ENCODE data around the gene SH2D3A. TPM values are rescaled to one million over a fixed set of nuclear protein-coding genes. Genes with fewer than 3 reads are reported as not detected.

Gene SH2D3A
- total and polyA plus RNA-seq, 2 of the 8 experiments (the other 6 are each of a cell fraction or from before 2014, with no cell fraction given): 14.5 to 22.1 TPM

GRCh38 chr19:6813659-6814058 lies 46.4 kb upstream of the SH2D3A start (continued):
- TF ChIP-seq CHD7 (IDR thresholded peaks at IDR 0.05; ENCODE audit: insufficient replicate concordance, low read length) (no peak), JUN (IDR thresholded peaks at IDR 0.05; ENCODE audit: low read depth, low read length) (no peak), USF2 (IDR thresholded peaks at IDR 0.05; ENCODE audit: low read length) (no peak), SIRT6 (IDR thresholded peaks at IDR 0.05; ENCODE audit: low read length) (no peak), CEBPB (IDR thresholded peaks at IDR 0.05; ENCODE audit: low read depth, low read length) (no peak), JUND (IDR thresholded peaks at IDR 0.05; ENCODE audit: low read length) (no peak), TAF7 (optimal IDR thresholded peaks at IDR 0.05; ENCODE audit: borderline replicate concordance, low read depth, low read length) (no peak), CHD1 (IDR thresholded peaks at IDR 0.05; ENCODE audit: low read depth, low read length) (no peak), CTCF (IDR thresholded peaks at IDR 0.05; ENCODE audit: control extremely low read depth in 1 of 3, insufficient read depth in 1 of 3, low read depth in 1 of 3, low read length in 3 of 3) (no peak)

All from H1 (cell line).